ENCODE data around the gene FAM167B. TPM values are rescaled to one million over a fixed set of nuclear protein-coding genes. Genes with fewer than 3 reads are reported as not detected.
A peak's percentile ranks its signal among the peaks of the same experiment; 100 is the strongest.

FAM167B gene
- total RNA-seq, 4 donors from 2014 or later, result 3.6 to 5.6 (median 4.1) TPM

- intact Hi-C loops (cut with DNase I), result loop anchor here (10.0 kb wide), 2 partner anchors 55 to 95 kb away; partner anchors contain the start of genes HDAC1 and MARCKSL1
- no peaks in the 10 kb centered on the region for H3K9me3 ChIP-seq
- no peak for TF ChIP-seq POLR2A (IDR thresholded peaks at IDR 0.05)
- no peak for TF ChIP-seq CTCF (IDR thresholded peaks at IDR 0.05)
- DNase-seq, result peak; percentile 27
- no peaks in the 10 kb centered on the region for H3K27me3 ChIP-seq
- H3K4me1 ChIP-seq, result peaks cover 15 to 27% of the 10 kb centered on the region in 2 donors
- peak overlapping the region in 1 of 3 donors; percentile 51 for H3K4me3 ChIP-seq (replicated peaks in 1 of 3)
- peak overlapping the region in 1 of 3 donors; percentile 95 for H3K27ac ChIP-seq
- WGBS, 2 donors, result 47 to 51% methylated on average over 4 of the region's 4 CpGs
- H3K36me3 ChIP-seq, result peaks cover 0 to 3% of the 10 kb centered on the region in 2 donors
Measured at GRCh38 chr1:32239337-32239736, 7.7 kb upstream of the FAM167B start.

GRCh38 chr1:32239790-32240139 lies 7.3 kb upstream of the FAM167B start:
- intact Hi-C loops (cut with DNase I), result loop anchor here (10.0 kb wide), 2 partner anchors 55 to 95 kb away; partner anchors contain the start of genes HDAC1 and MARCKSL1
- peak; percentile 36 for DNase-seq
- no peaks in the 10 kb centered on the region for H3K36me3 ChIP-seq
- TF ChIP-seq POLR2A (IDR thresholded peaks at IDR 0.05) (no peak), CTCF (IDR thresholded peaks at IDR 0.05) (no peak)
- H3K4me3 ChIP-seq (replicated peaks in 1 of 3), result peak overlapping the region in 1 of 3 donors; percentile 51
- peak overlapping the region; percentile 1 to 95 (median 75) for H3K27ac ChIP-seq
- WGBS, 2 donors, result 35 to 41% methylated on average over 4 to 17 of the region's 20 CpGs
- no peaks in the 10 kb centered on the region for H3K9me3 ChIP-seq
- H3K4me1 ChIP-seq, result peaks cover 15 to 27% of the 10 kb centered on the region in 2 donors
- no peaks in the 10 kb centered on the region for H3K27me3 ChIP-seq

- Histone ChIP-seq H3K9me3 (no peaks in the 10 kb centered on the region), H3K4me1 (peaks cover 15 to 27% of the 10 kb centered on the region in 2 donors), H3K36me3 (no peaks in the 10 kb centered on the region), H3K27me3 (no peaks in the 10 kb centered on the region), H3K4me3 (replicated peaks in 1 of 3) (peak overlapping the region; percentile 33 to 51 (median 38)), H3K27ac (peak overlapping the region; percentile 75 to 95 (median 83))
- 1 to 2% methylated on average over 29 to 42 of the region's 62 CpGs for WGBS, 2 donors
- peak in 4 of 6 experiments; percentile 13 to 36 (median 27) for TF ChIP-seq CTCF (IDR thresholded peaks at IDR 0.05)
- TF ChIP-seq POLR2A (IDR thresholded peaks at IDR 0.05), result peak; percentile 60 to 90
- intact Hi-C loops (cut with DNase I), result no loop called here
- DNase-seq, result peak; percentile 91 to 92
Measured at GRCh38 chr1:32240140-32240951, 6.7 kb upstream of the FAM167B start.

GRCh38 chr1:32241001-32241763 lies 5.8 kb upstream of the FAM167B start:
- Histone ChIP-seq H3K9me3 (no peaks in the 10 kb centered on the region), H3K27ac (peak overlapping the region; percentile 75 to 95 (median 83)), H3K27me3 (no peaks in the 10 kb centered on the region), H3K4me1 (peaks cover 15 to 28% of the 10 kb centered on the region in 2 donors), H3K4me3 (replicated peaks in 1 of 3) (peak overlapping the region; percentile 33 to 51 (median 38)), H3K36me3 (no peaks in the 10 kb centered on the region)
- TF ChIP-seq CTCF (IDR thresholded peaks at IDR 0.05), result peak in 1 of 6 experiments; percentile 1
- peak in 1 of 2 donors; percentile 51 for TF ChIP-seq POLR2A (IDR thresholded peaks at IDR 0.05)
- intact Hi-C loops (cut with DNase I), result no loop called here
- DNase-seq, result peak; percentile 92 to 93
- 0% methylated on average over 4 to 10 of the region's 55 CpGs for WGBS, 2 donors

Measured in thyroid gland (tissue), 4 donors.